HG02943 (cell line): Measurements from ENCODE around the gene SLC7A14.
"Not testable (repeated sequence)": the region's sequence is repeated elsewhere in the genome, so short reads cannot be mapped to it uniquely, and the experiment has no call there.

ENCODE experiments used
- ATAC-seq: cut with Tn5 transposase; IDR thresholded peaks from one replicate; pipeline ENCODE4 v1.9.1; 2021; ENCODE audit warnings: mild to moderate bottlenecking, low read depth, moderate library complexity; ENCODE audit not compliant: unreplicated experiment

The SLC7A14 gene

DNA sequence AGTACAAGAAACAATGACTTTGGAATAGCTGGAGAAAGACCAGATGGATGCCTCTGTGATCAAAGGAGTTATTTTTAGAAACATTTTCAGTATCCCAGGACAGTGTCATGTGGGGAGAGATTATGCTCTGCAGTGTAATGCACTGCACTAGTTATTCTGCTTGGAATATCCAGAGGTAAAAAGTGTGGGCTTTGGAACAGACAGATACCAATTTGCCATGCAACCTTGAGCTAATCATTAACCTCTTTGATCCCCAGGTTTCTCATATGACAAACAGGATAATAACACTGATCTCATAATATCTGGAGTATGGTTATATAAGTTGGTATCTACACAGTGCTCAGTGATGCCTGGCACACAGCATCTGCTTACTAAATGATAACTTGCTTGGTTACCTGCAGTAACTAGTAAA, 12.2 kb upstream of the SLC7A14 start:
- no peak for ATAC-seq

DNA sequence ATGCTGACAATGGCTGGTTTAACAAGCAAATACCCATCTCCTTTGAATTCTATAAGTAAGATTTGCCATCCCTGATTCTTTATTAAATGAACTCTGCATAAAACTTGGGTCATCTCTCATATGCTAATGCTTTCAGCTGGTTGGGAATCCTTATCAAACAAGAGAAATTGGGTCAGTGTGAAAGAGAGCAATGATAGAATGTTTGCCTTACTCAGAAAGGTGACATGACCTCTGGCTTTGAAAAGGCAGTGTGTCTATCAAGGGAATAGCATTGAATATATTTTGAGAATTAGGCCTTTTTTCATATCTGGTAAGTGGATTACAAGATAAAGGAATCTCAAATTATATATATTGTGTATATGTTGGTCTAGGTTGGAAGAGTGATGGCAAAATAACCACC, 8.7 kb upstream of the SLC7A14 start:
- ATAC-seq: no peak

DNA sequence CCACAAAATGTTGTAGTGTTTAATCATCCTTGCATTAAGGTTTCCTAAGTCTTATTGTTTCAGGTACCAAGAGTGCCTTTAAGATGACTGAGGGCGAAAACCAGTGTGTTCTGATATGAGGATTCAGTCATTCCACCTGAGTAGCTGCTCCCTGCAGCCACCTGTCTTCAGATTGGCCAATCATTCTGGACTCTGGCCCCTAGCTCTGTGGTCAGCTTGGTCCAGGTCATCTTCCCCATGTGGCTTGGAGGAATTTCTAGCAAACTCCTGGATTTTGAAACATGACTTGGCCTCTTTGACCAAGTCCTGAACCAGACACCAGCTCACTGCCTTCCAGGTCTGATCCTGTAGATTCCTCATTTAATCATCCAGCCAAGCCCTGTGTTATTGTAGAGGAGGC, 7.8 kb upstream of the SLC7A14 start:
- no peak for ATAC-seq

DNA sequence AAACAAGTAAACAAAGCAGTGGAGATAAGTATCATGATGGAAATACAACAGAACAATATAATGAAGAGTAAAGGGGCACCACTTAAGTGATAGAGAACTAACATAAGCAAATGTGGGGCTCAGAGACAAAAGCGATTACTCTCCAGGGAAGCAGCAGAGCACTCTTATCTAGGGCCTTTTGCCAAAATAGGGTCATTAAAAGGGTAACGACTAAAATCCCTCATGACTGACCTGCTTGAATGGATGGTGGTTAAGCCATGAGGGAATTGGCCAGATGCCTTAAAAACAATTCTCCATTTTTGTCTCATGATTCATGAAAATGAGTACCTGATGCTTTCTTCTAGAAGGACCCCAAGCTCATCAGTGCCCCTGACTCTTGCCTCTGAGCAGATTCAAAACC, 3.2 kb upstream of the SLC7A14 start:
- no peak for ATAC-seq

DNA sequence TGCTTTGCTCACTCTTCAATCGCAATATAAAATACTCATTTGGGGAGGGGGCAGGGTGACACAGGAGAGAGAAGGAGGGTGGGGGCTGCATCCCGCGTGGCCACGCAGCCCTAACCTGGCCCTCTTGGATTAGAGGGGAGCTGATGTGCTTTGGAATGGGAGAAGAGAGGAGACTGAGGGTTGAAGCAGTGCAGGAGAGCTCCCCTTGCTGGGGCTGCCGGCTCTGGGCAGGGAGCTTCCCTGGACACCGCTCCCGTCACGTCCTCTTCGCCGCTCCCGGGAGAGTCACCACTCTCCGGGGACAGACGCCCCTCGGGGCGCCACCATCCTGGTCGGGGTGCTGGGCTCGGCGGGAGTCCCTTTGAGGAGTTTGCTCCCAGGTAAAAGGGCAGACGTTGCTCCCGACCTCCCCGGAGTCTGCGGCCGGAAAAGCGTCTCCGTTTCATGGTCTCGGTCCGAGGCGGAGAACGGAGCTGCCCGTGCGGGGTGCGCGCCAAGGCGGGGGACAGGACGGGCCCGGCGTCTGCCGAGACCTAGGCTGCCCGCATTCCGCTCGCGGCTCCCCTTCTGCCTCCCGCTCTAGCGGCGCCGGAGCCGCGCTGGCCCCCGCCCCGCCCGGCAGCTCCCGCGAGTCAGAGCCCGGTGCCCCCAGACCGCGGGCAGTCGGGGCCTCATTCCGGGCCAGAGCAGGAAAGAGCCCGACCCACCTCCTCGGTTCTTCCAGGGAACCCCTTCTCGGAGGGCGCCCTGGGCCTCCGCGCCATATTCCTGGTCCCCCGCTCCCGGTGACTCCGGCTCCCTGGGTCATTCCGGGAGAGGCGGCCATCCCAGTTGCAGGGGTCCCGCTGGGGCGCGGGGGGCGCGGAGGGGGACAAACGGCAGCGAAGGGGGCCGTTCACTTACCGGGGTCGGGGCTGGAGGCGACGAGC, 603 bp downstream of the SLC7A14 start:
- ATAC-seq: no peak

DNA sequence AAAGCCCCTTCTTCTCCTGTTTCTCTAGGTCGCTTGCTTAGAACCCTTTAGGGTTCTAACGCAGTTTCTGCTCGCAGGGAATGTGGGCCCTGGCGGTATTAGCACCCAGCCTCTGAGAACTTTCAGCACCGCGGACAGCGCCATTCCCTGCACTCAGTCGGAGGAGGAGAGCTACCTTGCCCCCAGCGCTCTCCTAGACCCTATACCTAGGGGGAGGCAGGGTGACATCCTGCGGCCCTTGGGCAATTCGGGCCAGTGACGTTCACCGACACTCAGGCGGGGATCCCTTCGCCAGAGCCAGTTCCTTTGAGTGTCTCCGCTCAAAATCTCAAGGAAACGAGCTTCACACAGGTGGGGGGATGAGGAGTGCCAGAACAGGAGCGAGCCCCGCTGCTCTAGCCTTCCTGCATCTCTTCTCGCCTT, 1.3 kb downstream of the SLC7A14 start:
- no peak for ATAC-seq

DNA sequence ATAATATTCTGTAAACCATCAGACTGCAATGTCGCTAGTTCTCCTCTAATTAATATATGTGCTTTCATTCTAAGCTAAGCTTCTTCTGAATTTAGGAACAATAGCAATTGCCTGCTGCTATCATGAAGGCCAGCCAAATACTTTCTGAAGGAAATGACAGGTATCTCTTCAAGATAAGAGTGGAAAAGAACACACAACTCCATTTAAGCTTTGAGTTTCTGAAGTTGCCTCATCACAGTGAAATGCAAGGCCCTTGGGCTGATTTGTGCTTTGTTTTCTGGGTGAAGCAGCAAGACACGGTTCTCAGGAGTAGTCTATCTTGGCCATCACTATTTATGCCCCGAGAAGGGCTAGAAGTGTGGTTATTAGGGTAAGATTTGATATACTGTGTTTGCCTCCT, 6.2 kb downstream of the SLC7A14 start:
- no peak for ATAC-seq

DNA sequence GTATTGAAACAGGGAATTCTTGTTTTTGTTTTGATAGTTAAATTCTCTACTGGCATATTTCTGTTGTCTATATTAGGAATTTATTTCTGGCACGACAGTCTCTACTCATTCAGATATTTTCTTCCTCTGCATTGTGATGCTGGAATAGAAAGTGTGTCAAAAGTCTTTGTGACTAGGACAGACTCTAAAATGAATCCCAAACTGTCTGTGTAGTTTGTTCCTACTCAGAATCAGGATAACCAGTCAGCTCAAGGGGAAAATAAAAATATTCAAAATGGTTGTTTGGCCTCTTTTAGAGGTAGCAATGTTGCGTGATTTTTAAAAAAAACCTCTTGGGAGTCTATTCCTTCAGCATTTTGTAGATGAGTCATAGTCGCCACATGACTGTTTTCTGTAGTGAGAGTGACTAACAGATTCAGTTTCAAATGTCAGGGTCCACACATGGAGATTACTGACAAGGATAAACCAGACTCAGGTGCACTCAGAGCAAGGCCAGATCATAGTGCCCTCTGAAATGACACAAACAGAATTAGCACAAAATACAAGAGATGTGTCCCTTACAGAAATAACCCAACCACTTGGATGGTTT, 13.1 kb downstream of the SLC7A14 start:
- peak; percentile 94 for ATAC-seq

DNA sequence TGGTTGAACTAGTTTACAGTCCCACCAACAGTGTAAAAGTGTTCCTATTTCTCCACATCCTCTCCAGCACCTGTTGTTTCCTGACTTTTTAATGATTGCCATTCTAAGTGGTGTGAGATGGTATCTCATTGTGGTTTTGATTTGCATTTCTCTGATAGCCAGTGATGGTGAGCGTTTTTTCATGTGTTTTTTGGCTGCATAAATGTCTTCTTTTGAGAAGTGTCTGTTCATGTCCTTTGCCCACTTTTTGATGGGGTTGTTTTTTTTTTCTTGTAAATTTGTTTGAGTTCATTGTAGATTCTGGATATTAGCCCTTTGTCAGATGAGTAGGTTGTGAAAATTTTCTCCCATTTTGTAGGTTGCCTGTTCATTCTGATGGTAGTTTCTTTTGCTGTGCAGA, 18.3 kb downstream of the SLC7A14 start:
- ATAC-seq: not testable (repeated sequence)

DNA sequence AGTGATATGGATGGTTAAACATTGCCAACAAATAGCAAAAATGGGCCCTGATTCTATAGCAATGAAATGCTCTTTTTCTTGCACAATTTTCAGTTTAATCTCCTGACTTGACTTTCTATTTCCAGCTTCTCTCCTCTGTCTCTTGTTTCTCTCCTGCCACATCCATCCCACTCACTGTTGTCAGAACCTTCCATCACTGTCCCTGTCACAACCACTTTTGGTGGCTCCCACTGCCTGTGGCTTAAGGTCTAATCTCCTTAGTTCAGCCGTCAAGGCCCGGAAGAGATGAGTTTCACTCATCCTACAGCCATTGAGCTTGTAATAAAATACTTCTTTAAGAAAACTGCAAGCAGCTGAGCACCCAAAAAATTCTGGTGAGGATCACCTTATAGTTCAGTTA, 19.5 kb downstream of the SLC7A14 start:
- ATAC-seq: no peak

DNA sequence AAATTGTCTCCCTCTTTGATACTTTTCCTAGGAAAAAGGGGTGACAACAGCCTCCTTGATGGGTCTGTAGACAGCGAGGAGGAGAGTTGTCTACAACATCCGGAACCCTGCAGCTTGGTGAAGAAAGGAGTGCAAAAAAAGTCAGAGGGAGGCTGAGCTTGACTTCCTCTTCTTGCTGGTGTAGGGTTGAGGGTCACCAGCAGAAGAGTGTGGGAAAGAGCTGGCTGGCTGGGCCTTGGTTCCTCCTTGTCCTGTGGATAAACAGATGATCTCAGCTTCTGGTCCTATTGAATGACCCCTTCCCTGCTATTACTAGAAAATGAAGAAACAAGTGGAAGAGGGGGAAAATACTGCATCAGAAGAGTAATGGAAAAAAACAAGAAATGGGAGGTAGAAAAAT, 20.4 kb downstream of the SLC7A14 start:
- ATAC-seq: no peak

DNA sequence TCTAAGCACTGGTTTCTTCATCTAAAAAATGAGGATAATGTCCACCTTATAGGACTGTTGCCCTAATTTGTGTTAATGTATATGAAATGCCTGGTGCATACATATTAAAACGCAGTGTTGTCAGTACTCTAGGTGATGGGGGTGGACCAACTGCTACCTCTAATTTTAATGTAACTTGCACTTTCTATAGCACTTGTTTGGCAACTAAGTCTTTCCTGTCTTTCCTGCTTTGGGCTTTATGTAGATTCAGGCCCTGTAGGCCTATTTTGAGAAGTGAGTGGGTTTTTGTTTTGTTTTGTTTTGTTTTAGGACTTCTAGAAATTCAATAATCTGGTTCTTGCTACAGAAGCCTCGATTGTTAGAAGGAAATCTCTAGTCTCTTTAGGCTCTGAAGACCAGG, 21.2 kb downstream of the SLC7A14 start:
- ATAC-seq: no peak

DNA sequence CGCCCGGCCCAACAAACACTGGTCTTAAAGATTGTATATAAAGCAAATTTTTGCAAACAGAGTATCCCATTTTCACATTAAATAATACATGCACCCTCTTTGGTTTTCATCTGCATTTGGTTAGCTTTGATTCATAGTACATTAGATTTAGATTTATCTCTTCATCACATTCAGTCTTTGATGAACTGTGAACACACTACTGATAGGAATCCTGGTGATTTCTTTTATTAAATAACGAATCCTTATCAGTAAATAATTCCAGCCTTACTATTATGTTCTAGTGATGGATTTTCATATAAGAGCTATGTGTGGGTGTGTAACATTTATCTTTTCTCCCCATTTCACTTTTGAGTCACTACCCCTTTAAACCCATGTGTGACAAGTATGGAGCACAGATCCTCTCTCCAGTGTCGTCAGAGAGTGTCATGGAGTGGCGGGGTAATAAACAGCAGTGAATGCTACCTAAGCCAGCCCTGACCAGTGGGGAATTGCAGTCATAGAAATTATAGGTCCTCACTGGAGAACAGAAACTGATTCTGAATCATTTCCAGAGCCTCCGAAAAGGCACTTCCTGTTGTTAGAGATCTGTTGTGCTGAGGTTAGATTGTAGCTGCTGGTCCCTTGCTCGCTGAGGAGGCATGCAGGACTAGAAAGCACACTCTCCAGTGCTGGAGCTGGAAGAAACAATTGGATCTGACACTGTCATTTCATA, 22.0 kb downstream of the SLC7A14 start:
- ATAC-seq: peak; percentile 80

DNA sequence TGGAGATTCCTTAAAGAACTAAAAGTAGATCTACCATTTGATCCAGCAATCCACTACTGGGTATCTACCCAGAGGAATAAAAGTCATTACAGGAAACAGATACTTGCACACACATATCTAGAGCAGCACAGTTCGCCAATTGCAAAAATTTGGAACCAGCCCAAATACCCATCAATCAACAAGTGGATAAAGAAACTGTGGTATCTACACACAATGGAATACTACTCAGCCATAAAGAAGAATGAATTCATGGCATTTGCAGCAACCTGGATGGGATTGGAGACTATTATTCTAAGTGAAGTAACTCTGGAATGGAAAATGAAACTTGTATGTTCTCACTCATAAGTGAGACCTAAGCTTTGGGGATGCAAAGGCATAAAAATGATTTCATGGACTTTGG, 23.8 kb downstream of the SLC7A14 start:
- ATAC-seq: no peak

DNA sequence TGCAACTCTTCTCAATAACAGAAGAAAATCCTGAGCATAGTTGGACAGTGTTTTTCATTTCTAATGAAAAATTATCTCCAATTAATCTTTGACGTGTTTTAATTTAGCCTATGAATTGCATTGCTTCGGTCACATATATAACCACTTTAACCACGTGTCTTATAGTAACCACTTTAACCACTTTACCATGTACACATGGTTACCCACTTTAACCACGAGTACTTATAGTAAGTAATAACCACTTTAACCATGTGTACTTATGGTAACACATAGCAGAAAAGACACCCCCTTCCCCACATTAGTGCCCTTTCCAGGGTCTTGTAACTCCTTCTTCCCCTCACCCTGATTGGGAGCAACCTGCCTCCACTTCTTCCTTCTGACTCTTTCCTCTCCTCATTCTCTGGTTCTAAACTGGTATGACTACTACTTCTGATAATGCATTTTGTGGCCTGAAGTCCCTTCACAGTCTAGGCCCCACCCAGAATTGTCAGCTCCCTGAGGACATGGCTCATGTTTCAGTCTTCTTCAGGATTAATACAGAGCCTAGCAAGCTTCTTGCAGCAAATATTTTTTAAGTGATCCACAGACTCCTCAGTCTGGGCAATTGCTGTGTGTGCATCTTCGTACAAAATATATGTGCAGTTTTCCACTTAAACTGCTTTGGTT, 25.0 kb downstream of the SLC7A14 start:
- no peak for ATAC-seq

DNA sequence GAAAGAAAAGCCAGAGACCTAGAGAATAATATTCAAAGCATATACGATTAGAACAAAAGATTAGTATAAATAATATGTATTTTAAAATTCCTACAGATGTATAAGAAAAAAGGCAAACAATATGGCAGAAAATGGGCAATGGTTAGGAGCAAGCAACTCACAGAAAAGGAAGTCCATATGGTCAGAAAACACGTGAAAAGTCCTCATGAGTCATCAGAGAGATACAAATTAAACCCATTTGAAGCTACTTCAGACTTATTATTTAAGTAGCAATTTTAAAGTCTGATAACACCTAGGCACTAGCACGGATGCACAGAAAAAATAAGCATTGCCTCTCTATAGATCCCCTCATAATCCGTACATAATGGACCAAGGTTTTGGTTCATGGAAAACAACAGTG, 25.6 kb downstream of the SLC7A14 start:
- ATAC-seq: no peak

DNA sequence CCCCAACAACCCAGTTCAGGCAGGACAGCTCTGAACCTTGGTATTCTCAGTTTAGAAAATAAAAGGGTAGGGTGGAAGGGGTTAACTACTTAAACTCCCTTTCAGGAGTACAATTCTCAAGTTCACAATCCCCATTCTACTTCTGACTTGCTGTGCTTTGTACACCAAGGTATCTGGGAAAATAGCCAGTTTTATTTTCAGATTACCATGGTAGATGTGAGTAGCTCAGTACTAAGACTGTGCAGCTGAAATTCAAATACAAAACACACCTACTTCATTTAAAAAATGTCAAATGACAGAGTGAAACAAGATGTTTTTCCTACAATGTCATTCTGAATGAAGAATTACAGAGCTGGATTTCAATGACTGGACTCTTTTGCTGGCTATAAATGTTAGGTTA, 27.4 kb downstream of the SLC7A14 start:
- no peak for ATAC-seq

DNA sequence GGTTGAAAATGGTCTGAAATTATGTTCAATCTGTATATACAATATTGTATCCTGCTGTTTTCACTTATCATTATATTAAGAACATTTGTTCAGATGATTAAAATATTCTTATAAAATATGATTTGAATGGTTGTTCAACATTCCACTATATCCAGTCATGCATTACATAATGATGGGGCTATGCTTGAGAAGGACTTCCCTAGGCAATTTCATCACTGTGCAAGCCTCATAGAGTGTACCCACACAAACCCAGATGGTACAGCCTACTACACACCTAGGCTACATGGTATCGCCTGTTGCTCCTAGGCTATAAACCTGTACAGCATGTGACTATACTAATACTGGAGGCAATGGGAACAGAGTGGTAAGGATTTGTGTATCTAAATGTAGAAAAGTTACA, 30.5 kb downstream of the SLC7A14 start:
- ATAC-seq: no peak

DNA sequence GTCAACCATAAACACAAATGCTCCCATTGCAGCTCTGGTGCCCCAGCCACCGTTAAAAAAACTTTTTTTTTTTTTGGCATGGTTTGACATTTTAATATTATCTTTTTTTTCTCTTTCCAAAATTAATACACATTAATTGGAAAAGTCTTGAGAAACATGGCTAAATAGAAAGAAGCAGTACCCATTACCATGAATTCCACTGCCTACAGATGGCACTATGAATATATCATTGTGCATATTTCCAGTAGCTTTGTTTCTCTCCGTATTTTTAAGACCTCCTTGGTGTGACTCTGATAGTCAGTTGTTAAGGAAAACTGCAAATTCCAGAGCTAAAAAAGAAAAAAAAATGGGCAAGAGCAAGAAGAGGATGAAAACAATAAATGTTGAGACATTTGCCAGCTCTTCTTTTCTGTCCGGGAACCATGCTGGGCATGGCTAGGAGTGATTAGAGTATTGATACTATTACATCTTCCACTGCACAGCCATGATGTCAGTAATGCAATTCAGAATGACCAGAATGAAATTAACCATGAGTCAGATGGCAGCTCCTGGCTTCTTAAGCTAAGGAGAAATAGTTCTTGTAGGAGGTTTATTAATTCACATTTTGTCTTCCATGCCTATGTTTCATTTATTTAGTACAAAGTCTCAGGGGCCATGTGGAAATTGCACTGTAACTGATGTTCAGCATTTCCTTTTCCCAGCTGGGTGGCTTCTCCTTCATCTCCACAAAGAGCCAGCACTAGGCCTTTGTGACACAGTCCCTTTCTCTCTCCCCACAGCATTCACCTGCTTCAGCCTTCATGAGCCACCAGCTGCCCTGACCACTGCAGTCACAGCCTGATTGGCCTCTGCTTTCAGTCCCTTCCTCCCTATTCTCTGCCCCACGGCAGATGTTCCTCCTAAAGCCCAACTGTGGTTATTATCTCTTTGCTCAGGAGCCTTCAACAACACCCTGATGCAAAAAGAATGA, 31.8 kb downstream of the SLC7A14 start:
- ATAC-seq: no peak

DNA sequence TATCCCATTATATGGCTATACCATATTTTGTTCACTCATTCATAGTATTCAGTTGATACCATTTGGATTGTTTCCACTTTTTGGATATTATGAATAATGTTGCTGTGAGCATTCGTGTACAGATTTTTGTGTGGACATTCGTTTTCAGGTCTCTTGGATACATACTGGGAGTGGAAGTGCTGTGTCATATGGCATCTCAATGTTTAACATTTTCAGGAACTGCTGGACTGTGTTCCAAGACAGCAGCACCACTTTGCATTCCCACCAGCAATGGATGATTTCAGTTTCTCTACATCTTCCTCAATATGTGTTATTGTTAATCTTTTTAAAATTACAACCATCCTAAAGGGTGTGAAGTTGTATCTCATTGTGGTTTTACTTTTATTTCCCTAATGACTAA, 34.6 kb downstream of the SLC7A14 start:
- ATAC-seq: no peak
